Inferior parietal cortex (tissue), 1 donor: ENCODE data around the gene ADGRG3.

Experiments used
- DNase-seq: peaks from one replicate; pipeline ENCODE4 v3.0.0-alpha.2; 2016; ENCODE audit errors: extremely low spot score

Gene ADGRG3

GRCh38 chr16:57679767-57680482 is 11.8 kb downstream of the ADGRG3 start:
- no peak for DNase-seq

GRCh38 chr16:57680842-57681375 is 12.8 kb downstream of the ADGRG3 start:
- no peak for DNase-seq

- no peak for DNase-seq
These were observed 14.0 kb downstream of the ADGRG3 start for GRCh38 chr16:57681950-57682728.

DNA sequence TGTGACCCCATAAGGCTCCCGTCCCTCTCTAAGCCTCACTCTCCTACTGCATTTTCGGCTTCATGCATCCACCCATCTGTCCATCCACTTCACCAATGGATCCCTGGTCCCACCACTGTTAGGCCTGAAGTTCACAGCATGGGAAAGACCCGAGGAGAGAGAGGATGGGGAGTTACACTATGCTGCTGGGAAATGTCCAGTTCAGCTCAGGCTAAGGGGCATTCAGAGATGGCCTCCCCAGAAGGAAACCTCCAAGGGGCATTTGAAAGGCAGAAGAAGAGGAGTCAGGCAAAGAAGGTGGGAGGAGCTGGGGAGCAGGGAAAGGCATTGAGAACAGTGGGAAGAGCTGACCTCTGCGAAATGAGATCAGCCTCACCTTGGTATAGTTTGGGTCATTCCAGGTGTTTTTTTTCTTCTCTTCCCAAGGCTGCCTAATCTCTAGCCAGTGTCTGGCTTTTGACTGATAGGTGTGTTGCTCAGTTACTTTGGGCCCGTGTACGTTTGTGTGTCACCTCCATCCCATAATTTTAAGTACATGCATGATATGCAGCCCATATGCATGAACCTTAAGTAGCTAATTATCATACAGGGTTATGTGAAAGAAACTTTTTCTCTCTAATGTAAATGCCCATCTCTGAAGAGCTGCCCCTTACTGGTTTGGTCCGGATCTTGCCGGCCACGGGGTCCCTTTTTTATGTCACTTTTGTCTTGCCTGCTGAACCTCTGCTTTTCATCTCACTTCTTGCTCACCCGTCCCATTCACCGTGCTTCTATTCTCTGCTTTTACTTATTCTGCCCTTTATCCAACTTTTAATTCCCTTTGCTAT is 14.9 kb downstream of the ADGRG3 start:
- no peak for DNase-seq

DNA sequence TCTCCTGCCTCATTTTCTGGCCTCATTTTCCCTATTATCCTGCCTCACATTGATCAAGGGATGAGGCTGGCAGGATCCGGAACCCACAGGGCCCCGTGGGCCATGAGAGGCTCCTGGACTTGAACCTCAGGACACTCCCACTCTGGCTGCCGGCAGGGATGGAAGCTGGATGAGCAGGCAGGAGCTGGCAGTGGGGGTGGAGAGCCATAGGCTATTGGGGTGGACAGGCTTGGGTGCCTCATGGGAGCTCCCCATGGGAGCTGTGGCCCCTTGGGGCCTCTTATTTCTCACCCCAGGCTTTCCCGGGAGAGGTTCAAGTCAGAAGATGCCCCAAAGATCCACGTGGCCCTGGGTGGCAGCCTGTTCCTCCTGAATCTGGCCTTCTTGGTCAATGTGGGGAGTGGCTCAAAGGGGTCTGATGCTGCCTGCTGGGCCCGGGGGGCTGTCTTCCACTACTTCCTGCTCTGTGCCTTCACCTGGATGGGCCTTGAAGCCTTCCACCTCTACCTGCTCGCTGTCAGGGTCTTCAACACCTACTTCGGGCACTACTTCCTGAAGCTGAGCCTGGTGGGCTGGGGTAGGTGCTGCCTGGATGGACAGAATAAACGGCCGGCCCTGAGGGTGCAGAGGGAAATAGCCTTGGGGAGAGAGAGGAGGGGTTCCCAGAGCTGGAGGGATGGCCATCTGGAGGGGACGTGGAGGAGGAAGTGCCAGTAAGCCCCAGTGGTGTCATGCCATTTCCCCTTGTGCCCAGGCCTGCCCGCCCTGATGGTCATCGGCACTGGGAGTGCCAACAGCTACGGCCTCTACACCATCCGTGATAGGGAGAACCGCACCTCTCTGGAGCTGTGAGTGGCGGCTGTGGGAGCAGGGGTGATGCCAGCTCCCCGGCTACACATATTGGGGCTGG is 15.8 kb downstream of the ADGRG3 start:
- no peak for DNase-seq

GRCh38 chr16:57684626-57685358 is 16.7 kb downstream of the ADGRG3 start:
- DNase-seq = no peak

GRCh38 chr16:57685633-57686032 is 17.5 kb downstream of the ADGRG3 start:
- DNase-seq = no peak

GRCh38 chr16:57686577-57686976 is 18.5 kb downstream of the ADGRG3 start:
- DNase-seq = no peak

DNA sequence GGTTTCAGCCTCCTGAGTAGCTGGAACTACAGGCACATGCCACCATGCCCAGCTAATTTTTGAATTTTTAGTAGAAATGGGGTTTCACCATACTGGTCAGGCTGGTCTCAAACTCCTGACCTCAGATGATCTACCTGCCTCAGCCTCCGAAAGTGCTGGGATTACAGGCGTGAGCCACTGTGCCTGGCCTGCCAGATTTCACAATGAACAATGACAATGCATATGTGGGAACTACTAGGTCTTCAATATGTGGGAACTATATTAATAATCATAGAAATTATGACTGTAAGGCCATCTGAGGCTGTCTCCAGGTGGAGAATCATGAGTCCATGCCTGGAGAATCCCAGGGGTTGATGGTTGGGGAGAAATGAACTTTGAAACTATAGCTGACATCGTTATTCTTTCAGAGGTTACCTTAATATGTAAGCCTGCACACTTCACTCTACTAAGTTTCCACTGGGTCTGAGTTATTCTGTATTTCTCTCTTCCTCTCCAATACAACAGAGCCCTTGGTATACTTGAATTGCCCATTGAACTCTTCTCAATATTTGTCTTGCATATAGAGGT is 19.3 kb downstream of the ADGRG3 start:
- no peak for DNase-seq

GRCh38 chr16:57688487-57688986 is 20.4 kb downstream of the ADGRG3 start:
- no peak for DNase-seq

- DNase-seq = no peak
These were observed 21.1 kb downstream of the ADGRG3 start for GRCh38 chr16:57688987-57689761.

GRCh38 chr16:57689762-57690558 is 21.9 kb downstream of the ADGRG3 start:
- DNase-seq = peak; percentile 33

DNA sequence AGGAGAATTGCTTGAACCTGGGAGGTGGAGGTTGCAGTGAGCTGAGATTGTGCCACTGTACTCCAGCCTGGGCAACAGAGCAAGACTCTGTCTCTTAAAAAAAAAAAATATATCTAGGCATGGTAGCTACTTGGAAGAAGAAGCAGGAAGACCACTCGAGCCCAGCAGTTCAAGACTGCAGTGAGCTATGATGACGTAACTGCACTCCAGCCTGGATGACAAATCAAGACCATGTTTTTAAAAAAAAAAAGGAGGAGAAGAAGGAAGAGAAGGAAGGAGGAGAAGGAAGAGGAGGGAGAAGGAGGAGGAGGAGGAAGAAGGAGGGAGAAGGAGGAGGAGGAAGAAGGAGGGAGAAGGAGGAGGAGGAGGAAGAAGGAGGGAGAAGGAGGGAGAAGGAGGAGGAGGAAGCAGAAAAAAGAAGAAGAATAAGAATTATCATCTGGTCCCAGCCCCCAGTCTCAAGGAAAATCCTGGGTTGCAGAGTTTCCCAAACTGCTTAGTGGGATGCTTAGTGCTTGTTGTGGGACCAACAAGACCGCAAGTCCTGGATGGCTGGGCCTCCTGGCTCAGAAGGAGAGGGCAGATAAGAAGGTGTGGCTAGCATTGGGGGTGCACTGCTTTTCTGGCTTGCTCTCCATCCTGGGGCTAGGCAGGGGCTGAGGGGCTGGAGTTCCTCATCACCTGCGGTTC is 22.8 kb downstream of the ADGRG3 start:
- DNase-seq = no peak

DNA sequence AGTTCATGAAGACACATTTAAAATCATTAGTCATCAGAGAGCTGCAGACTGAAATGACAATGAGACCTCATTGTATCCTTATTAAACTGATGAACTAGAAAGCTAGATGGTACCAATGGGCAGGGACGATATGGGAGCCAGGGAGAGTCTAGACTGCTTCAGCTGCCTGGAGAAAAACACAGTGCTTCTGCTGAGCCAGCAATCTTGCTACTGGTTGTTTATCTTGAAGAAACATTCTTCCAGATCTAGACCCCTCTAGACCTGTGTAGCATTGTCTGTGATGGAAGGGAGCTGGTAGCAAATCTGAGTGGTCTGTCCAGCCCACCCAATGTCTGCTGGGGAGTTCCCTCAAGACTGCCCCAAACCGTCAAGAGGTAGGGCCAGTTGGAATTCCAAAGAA is 24.5 kb downstream of the ADGRG3 start:
- DNase-seq = no peak

DNA sequence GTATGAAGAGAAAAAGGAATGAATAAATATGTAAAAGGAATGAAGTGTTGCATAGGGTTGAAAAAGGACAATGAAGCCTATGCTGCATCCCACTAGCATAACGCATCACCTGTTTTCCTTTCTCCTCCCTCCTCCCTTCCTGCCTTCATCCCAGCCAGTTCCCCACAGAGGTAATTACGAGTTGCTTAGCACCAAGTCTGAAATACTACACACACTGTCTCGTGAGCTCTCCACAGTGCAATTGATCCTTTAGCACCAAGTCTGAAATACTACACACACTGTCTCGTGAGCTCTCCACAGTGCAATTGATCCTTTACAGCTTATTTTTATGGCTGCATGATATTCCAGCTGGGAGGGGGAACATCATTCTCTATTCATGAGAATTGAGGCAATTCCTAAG is 25.4 kb downstream of the ADGRG3 start:
- DNase-seq = no peak

DNA sequence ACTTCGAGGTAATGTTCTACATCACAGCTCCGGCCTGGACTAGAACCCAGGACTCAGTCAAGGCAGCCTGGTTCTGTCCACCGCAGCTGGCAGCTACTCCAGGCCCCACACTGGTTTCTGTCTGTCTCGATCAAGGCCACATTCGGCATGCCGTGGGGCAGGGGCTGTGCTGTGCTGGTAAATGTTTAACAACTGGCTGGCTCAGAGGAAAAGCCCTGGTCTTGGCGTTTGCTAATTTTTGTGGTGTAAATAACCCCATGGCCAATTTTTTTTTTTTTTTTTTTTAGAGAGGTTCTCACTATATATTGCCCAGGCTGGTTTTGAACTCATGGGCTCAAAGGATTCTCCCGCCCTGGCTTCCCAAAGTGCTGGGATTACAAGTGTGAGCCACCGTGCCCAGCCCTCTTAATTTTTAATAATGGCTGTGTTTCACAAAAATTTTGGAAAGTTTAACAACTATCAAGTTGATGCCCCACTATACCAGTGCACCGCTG is 26.2 kb downstream of the ADGRG3 start:
- no peak for DNase-seq
